T-helper 22 cell (primary cell): ENCODE measurements around the gene MRTFA.
"Not testable (repeated sequence)": the region's sequence is repeated elsewhere in the genome, so short reads cannot be mapped to it uniquely, and the experiment has no call there.

ENCODE experiments used
- DNase-seq: peaks from one replicate; pipeline ENCODE4 v3.0.0-alpha.2; 2020; ENCODE audit warnings: low read depth

MRTFA gene

DNA sequence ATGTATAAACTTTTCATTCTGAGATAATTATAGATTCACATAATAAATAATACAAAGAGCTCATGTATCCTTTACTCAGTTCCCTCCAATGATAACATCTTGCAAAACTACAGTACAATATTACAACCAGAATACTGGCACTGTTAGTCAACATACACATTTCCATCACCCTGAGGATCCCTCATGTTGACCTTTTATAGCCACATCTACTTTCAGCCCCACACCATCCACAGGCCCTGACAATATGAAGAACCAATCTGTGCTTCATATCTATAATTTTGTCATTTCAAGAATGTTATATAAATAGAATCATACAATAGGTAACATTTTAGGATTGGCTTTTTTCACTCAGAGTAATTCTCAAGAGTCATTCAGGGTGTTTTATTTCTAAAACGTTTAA lies 115.5 kb downstream of the MRTFA start:
- DNase-seq, result no peak

DNA sequence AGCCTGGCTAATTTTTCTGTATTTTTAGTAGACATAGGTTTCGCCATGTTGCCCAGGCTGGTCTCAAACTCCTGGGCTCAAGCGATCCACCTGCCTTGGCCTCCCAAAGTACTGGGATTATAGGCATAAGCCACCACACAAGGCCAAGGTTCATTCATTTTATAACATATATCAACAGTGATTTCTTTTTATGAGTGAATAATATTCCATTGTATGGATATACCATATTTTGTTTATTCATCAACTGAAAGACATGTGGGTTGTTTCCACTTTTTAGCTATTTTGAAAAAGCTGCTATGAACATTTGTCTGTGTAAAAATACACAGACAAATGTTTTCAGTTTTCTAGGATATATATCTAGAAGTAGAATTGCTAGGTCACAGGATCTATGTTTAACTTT lies 116.0 kb downstream of the MRTFA start:
- no peak for DNase-seq

- no peak for DNase-seq
Observed at GRCh38 chr22:40519948-40520331, 116.6 kb downstream of the MRTFA start.

GRCh38 chr22:40519284-40519947 lies 117.1 kb downstream of the MRTFA start:
- no peak for DNase-seq

- DNase-seq, result no peak
Observed at GRCh38 chr22:40518840-40519239, 117.7 kb downstream of the MRTFA start.

DNA sequence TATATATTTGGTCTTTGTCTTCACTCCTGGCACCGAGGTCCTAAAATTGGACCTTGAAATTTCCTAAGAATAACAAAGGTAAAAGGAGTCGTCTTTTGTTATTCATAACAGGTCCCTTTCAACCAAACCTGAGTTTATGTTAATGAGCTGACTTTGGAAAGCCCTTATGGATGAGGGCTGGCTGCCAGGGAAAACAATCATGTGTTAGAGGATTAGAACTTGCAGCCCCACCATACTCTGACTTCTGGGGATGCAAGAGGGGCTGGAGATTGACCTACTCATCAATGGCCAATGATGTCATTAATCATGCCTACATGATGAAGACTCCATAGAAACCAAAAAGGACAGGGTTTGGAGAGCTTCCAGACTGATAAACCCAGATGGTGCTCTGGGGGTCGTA lies 118.9 kb downstream of the MRTFA start:
- DNase-seq, result no peak

DNA sequence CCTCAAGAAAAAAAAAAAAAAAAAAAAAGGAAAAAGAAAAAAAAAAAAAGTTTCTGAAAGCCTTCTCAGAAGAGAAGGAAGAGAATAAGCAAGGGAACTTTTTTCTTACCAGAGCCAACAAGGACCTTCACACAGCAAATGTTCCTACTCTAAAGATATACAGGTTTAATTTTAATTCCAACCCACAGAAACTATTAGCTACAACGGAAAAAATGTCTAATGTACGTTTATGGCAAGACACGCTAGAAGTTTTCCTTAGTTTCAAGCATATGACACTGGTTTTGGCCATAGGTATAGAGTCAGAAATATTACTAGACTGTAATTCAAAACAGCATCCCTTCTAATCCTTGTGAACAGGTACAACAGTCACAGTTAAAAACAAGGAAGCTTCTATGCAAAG lies 120.1 kb downstream of the MRTFA start:
- no peak for DNase-seq

DNA sequence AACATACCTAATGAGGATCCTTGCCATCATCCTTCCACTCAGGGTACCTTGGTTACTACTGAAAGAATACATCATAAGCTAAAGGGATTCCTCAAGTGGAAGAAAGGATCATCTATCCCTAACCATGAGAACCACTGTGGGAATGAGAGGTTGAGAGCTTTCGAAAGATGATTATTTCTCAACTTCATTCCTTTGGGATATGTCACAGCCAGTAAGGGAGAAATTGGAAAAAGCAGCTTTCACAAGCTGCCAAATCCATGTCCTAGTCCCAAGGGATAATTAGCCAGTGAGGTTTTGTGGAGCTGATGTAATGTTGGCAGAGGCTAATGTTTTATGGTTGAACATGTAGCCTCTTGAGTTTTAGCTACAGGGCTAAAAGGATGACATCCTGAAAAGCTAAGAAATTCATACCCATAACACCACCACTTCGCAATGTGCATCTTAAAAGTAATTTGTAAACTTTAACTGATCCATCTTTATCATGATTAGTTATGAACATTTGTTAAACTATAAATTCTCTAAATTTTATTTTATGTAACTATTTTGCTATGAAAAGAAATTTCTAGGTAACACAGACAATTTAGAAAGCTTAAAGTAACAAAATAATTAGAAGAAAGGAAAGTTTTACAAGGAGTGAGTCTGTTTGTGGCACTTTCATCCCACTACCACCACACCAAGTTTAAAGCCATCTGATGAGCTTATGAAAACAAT lies 123.9 kb downstream of the MRTFA start:
- DNase-seq, result no peak

DNA sequence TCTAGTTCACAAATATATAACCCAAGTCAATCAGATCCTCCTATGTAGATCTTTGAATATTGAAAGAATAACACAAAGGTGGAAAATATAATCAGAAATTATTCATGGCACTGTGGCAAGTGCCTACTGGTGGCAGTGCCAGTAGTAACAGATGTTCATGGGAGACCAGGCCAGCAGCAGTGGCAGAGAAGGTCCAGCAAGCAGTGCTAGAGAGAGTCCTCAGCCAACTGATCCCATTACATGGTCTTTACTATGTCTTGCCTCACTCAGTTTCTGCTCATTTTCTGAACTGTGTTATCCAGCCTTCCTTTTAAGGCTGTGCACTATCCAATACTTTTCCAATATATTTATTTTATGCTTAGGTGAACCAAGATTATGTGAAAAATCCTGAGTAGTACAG lies 124.9 kb downstream of the MRTFA start:
- DNase-seq, result no peak

DNA sequence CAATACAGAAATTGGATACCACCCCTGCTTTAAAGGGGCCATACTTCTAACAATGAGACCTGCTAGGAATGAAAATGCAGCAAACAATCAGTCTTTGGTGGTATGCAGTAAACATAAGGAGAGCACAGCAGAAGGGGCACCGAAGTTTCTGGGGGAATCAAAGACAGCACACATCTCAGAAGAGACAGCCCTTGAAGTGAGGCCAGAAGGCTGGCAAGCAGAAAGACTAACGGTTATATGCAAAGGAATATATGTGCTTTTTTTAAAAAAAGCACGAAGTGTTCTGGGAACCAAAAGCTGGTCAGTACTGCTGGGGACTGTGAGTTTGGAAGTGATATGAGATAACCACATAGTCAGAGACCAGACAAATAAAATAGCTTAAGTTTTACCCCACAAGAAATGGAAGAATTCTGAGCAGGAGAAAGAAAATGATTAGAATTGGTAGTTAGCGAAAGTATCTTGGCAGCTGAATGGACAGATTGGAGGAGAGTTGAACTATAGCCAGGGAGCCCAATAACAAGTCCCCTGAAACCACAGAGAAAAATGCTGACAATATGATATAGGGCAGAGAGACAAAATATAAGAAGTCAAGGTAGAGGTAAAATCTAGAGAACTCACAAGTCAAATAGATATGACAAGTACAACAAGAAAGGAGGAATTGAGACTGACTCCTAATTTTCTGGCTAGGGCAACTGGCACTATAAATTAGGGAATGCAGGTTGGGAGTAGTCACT lies 125.7 kb downstream of the MRTFA start:
- no peak for DNase-seq

- no peak for DNase-seq
Observed at GRCh38 chr22:40509401-40510134, 127.0 kb downstream of the MRTFA start.

GRCh38 chr22:40508046-40508445 lies 128.5 kb downstream of the MRTFA start:
- not testable (repeated sequence) for DNase-seq

GRCh38 chr22:40507491-40507890 lies 129.0 kb downstream of the MRTFA start:
- no peak for DNase-seq

DNA sequence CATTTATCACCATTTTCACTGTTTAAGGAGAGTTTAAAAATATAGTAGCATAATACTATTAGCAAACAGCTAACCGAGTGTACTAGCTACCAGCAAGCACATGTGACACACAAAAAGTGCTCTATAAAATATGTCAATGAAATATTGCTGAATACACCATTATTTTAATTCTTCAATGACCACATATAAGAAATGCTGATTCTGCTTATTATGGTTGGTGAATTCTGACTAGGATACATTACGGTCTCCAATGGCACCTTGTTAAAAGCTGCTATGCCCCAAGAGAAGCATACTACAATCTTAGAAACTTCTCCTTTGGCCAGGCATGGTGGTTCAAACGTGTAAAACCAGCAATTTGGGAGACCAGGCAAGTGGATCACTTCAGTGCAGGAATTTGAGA lies 129.8 kb downstream of the MRTFA start:
- DNase-seq, result no peak

DNA sequence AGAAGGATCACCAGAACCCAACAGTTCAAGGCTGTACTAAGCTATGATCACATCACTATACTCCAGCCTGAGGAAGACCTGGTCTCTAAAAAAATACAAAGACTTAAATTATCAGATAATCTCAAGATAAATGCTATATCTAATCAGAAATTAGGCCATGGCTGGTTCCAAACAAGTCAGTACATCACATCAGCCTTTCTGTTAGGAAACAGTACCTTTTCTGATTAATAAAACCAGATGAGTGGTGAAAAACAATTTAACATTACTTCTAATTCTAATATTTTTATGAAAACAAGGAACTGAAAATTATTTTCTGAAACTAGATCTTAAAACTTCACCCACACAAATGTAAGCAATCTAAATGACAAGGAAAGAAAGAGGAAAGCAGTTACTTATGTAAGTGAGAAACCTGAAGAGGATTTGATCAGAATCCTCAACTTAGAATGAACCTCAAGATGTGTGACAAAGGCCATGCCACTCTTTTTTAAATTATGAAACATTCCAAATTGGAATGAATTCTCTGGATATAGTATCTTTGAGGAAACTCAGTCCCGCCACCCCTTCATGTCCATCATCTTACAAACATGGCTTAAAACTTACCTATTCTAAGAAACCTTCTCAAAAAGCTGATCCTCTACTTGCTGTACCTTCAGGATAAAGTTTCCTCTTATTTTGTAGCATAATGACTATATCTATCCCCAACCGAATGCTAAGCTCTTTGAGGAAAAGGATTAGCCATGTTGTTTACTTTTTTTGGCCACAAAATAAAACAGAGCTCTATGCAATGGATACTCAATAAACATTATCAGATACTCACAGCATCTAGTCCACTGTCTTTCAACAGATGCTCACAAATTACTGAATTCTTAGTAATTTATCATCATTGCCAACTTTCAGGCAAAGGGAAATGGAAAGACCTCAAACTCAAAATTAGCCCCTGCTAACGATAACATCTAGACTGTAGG lies 132.0 kb downstream of the MRTFA start:
- DNase-seq, result no peak

DNA sequence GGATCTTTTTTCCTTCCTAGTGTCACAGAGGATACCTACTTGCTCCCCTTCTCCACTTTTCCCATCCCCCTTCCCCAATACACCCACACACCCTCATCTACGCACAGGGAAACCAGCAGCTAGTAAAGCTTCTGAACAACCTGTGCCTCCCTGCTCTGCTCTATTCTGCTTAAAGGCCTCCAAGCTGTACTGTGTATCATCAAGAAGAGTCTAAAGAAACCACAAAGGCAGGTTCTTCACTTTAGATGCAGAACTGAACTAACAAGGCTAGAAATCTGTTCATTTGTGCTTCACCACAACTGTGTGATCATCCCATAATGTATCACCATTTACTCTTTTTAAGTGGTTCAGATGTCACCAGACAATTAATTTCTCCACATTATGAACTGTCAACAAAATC lies 133.6 kb downstream of the MRTFA start:
- DNase-seq, result no peak

- DNase-seq, result not testable (repeated sequence)
Observed at GRCh38 chr22:40500465-40500786, 136.1 kb downstream of the MRTFA start.

DNA sequence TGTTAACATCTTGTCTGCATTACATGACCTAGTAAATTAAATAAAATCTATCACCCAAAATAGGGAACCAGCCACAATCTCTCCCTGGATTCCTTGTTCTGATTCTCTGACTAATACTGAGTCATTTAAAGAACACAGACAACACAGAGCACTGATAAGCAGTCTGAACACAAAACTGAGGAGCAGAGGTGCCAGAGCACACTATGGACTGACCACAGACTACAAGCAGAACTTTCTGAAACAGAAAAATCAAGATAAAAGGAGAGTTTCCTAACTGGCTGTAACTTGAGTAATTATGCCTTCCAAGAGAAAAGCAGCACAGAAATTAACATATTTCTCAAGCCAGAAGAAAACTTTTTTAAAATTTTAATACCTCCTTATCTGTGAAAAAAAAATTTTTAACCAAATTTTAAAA lies 137.3 kb downstream of the MRTFA start:
- DNase-seq, result no peak

DNA sequence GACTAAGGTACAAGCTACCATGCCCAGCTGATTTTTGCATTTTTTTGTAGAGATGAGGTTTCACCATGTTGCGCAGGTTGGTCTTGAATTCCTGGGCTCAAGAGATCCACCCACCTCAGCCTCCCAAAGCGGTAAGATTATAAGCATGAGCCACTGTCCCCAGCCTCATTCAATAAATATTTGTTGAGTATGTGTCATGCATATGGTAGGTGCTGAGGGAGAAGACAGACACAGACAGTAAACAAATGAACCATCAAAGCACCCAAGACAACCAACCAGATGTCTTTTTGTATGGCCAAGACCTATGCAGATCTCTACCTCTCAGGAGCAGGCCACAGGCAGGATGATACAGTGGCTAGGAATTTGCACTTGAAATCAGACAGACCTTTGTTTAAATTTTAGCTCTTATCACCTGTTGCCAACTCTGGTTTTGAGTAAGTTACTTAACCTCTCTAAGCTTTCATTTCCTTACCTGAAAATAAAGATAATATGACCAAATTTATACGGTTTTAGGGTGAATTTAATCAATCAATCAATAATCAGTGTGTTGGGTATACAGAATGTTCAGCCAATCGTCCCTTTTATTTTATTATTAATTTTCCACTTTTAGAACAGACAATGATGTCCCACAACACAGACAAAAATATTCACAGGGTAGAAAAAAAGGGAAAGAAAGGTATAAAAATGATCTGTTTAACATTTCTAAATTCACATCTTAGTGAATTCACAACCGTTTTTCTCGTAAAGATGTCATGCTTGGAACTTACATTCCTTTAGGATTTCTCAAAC lies 137.9 kb downstream of the MRTFA start:
- no peak for DNase-seq

DNA sequence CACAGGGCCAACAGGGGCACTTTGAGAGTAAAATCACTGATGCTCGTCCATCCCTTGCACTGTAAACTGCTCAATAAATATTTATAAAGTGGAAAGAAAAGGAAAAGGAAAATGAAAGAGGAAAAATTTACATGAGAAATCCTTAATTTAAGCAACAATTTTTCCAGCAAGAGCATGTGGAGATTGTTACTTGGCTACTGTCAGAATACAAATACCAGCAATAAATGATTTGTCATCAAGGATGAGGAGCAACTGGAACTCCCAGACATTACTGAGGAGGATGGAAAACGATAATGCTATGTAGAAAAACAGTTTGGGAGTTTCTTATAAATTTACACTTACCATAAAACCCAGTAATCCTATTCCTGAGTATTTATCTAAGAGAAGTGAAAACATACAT lies 143.1 kb downstream of the MRTFA start:
- DNase-seq, result no peak
